ENCODE measurements around the gene ZBTB42. TPM values are rescaled to one million over a fixed set of nuclear protein-coding genes. Genes with fewer than 3 reads are reported as not detected.

ZBTB42 gene
- total RNA-seq, 1 donor, result 4.3 TPM

- no peak for DNase-seq (ENCODE audit: low read depth)
- no peak overlapping the region for H3K4me3 ChIP-seq (ENCODE audit: low read depth, low read length)
- TF ChIP-seq CTCF (IDR thresholded peaks at IDR 0.05; ENCODE audit: insufficient read depth, low read depth, low read length), result no peak
Observed at GRCh38 chr14:104792945-104793702, 7.8 kb upstream of the ZBTB42 start.

- H3K4me3 ChIP-seq (ENCODE audit: low read depth, low read length), result peak overlapping the region; percentile 78
- DNase-seq (ENCODE audit: low read depth), result no peak
- no peak for TF ChIP-seq CTCF (IDR thresholded peaks at IDR 0.05; ENCODE audit: insufficient read depth, low read depth, low read length)
Observed at GRCh38 chr14:104793703-104793959, 7.3 kb upstream of the ZBTB42 start.

- H3K4me3 ChIP-seq (ENCODE audit: low read depth, low read length), result peak overlapping the region; percentile 78
- no peak for TF ChIP-seq CTCF (IDR thresholded peaks at IDR 0.05; ENCODE audit: insufficient read depth, low read depth, low read length)
- peak; percentile 76 for DNase-seq (ENCODE audit: low read depth)
Observed at GRCh38 chr14:104794099-104794498, 6.8 kb upstream of the ZBTB42 start.

DNA sequence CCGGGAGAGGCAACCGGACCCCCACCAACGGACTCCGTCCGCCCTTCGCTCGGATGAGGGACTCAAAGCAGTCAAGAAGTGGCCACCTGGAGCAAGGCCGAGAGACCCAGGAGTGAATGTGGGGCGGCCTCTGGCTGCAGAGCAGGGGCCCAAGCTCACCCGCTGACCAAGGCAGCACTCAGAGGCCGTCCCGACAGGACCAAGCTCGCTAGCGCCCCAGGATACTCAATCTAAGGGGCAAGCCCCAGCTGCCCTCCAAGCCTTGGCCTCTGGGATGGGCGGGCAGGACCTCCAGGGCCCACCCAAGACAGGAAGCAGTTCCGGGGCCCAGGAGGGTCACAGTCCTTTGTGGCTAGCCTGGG, 6.3 kb upstream of the ZBTB42 start:
- H3K4me3 ChIP-seq (ENCODE audit: low read depth, low read length), result peak overlapping the region; percentile 78
- peak; percentile 36 for DNase-seq (ENCODE audit: low read depth)
- TF ChIP-seq CTCF (IDR thresholded peaks at IDR 0.05; ENCODE audit: insufficient read depth, low read depth, low read length), result peak; percentile 4

DNA sequence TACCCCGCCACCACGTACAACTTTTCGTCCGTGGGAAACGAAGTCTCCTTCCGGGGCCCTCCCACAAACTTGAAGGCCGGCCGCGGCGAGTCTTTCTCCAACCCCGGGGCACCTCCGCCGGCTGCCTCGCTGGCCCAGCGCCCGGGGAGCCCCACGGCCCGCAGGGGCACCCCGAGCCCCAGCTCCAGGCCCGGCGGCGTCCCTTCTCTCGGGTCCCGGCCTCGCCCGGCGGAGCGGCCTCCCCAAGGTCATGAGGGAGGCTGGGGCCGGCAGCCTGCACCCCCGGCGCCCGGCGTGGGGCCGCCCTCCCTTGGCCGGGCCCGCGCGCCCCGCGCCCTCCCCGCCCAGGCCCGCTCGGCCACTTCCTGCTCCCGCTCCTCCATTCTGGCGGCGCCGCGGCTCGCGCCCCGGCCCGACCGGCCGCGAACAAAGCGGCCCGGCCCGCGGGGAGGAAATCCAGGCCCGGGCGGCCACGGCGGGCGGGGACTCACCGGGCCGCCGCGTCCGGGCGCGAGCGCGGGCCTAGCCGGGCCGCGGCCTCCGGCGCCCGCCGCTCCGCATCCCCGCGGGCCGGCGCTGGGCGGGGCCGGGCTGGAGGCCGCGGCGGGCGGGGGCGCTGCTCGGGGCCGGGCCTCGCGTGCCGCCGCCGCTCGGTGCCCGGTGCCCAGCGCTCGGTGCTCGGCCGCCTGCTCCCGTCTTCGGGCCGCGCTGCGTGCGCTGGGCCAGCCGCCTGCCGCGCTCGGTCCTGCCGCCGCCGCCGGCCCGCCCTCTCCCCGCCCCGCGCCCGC, 5.7 kb upstream of the ZBTB42 start, which contains the start of gene AKT1:
Gene AKT1 (minus strand): TSS at position 756 of the 788 bp plus-strand sequence. CDS start 3,105 bp downstream, outside the sequence.
- peak within 1 kb of the TSS; percentile 78 for H3K4me3 ChIP-seq (ENCODE audit: low read depth, low read length)
- peak; percentile 19 for DNase-seq (ENCODE audit: low read depth)
- no peak for TF ChIP-seq CTCF (IDR thresholded peaks at IDR 0.05; ENCODE audit: insufficient read depth, low read depth, low read length)

- H3K4me3 ChIP-seq (ENCODE audit: low read depth, low read length), result peak overlapping the region; percentile 51
- peak; percentile 35 for DNase-seq (ENCODE audit: low read depth)
- no peak for TF ChIP-seq CTCF (IDR thresholded peaks at IDR 0.05; ENCODE audit: insufficient read depth, low read depth, low read length)
Observed at GRCh38 chr14:104795781-104796686, 4.9 kb upstream of the ZBTB42 start.
